HL-60 (cell line): ENCODE measurements around the gene ERGIC1.

Experiments used
- CTCF ChIP-seq: IDR thresholded peaks from one replicate; pipeline ENCODE4 v1.5.1; 2011; ENCODE audit warnings: low read length, control low read depth, inconsistent platforms; ENCODE audit not compliant: insufficient read depth
- GABPA ChIP-seq: IDR thresholded peaks from 2 replicates; pipeline ENCODE4 v1.6.1; 2012; ENCODE audit warnings: low read depth
- SPI1 ChIP-seq: IDR thresholded peaks from 2 replicates; pipeline ENCODE4 v1.6.1; 2012; ENCODE audit warnings: low read depth, mild to moderate bottlenecking, borderline replicate concordance

GRCh38 chr5:172858511-172858989 is 24.5 kb downstream of the ERGIC1 start:
- TF ChIP-seq CTCF (no peak), GABPA (no peak), SPI1 (no peak)
